ENCODE results near the gene ZNF331. TPM values are rescaled to one million over a fixed set of nuclear protein-coding genes. Genes with fewer than 3 reads are reported as not detected.

ZNF331 gene
- total RNA-seq, 1 donor from 2014 or later: 30.1 TPM

DNA sequence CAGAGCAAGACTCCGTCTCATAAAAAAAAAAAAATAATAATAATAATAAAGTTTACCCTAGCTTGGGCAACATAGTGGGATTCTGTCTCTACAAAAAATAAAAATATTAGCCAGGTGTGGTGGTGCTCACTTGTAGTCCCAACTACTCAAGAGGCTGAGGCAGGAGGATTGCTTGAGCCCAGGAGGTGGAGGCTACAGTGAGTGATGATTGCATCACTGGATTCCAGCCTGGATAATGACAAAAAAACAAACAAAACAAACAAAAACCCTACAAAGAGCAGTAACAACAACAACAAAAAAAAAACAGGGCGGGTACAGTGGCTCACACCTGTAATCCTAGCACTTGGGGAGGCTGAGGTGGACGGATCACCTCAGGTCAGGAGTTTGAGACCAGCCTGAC is 45.2 kb downstream of the ZNF331 start:
- Histone ChIP-seq H3K4me1 (no peaks in the 10 kb centered on the region), H3K27ac (no peak overlapping the region), H3K4me3 (no peak overlapping the region), H3K9me3 (peaks cover 4% of the 10 kb centered on the region), H3K27me3 (no peaks in the 10 kb centered on the region), H3K36me3 (no peaks in the 10 kb centered on the region)
- no peak for DNase-seq
- TF ChIP-seq, protein P1, sequence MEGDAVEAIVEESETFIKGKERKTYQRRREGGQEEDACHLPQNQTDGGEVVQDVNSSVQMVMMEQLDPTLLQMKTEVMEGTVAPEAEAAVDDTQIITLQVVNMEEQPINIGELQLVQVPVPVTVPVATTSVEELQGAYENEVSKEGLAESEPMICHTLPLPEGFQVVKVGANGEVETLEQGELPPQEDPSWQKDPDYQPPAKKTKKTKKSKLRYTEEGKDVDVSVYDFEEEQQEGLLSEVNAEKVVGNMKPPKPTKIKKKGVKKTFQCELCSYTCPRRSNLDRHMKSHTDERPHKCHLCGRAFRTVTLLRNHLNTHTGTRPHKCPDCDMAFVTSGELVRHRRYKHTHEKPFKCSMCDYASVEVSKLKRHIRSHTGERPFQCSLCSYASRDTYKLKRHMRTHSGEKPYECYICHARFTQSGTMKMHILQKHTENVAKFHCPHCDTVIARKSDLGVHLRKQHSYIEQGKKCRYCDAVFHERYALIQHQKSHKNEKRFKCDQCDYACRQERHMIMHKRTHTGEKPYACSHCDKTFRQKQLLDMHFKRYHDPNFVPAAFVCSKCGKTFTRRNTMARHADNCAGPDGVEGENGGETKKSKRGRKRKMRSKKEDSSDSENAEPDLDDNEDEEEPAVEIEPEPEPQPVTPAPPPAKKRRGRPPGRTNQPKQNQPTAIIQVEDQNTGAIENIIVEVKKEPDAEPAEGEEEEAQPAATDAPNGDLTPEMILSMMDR (IDR thresholded peaks at IDR 0.05): no peak
- ATAC-seq: no peak
- intact Hi-C loops (cut with DNase I): no loop called here

DNA sequence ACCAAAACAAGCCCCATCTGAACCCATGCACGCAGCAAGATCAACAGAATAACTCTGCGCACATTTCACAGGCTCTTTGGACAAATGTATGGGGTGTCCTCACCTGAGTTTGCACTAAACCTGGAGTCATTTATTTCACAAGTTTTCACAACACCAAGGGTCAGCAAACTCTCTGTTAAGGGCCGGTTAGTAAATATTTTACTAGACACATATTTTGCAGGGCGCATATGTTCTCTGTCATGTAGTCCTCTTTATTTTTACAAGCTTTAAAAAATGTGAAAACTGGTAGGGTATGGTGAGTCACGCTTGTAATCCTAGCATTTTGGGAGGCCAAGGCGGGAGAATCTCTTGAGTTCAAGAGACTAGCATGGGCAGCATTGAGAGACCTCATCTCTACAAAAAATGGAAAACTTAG is 48.3 kb downstream of the ZNF331 start:
- Histone ChIP-seq H3K27me3 (no peaks in the 10 kb centered on the region), H3K36me3 (no peaks in the 10 kb centered on the region), H3K4me1 (no peaks in the 10 kb centered on the region), H3K4me3 (no peak overlapping the region), H3K9me3 (no peaks in the 10 kb centered on the region), H3K27ac (no peak overlapping the region)
- TF ChIP-seq, protein P1 (IDR thresholded peaks at IDR 0.05): no peak
- ATAC-seq: no peak
- intact Hi-C loops (cut with DNase I): no loop called here
- DNase-seq: no peak

GRCh38 chr19:53594811-53595509 is 57.0 kb downstream of the ZNF331 start:
- Histone ChIP-seq H3K4me3 (no peak overlapping the region), H3K27ac (no peak overlapping the region), H3K36me3 (no peaks in the 10 kb centered on the region), H3K9me3 (no peaks in the 10 kb centered on the region), H3K4me1 (no peaks in the 10 kb centered on the region), H3K27me3 (no peaks in the 10 kb centered on the region)
- ATAC-seq (no peak), DNase-seq (no peak)
- intact Hi-C loops (cut with DNase I): no loop called here
- TF ChIP-seq, protein P1 (IDR thresholded peaks at IDR 0.05): no peak

DNA sequence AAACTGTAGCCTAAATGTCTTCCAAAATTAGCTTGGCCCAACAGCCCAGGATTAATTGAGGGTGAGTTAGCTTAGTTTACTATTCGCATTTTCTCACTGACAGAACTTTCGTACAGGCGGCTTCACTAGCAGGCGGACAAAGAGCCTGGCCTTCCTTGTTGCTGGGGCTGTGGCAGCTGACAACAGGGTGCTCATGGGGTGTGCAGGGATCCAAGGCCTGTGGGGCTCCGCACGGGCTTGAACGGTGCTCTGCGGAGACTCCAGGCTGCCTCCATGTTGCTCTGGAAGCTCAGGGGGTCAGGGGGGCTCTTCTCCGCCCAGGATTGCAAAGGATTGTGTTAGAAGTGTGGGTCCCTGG is 57.5 kb downstream of the ZNF331 start:
- intact Hi-C loops (cut with DNase I): no loop called here
- H3K9me3 ChIP-seq: no peaks in the 10 kb centered on the region
- H3K27me3 ChIP-seq: no peaks in the 10 kb centered on the region
- ATAC-seq: no peak
- H3K4me1 ChIP-seq: no peaks in the 10 kb centered on the region
- DNase-seq: no peak
- no peak overlapping the region for H3K27ac ChIP-seq
- TF ChIP-seq, protein P1 (IDR thresholded peaks at IDR 0.05): no peak
- H3K4me3 ChIP-seq: no peak overlapping the region
- H3K36me3 ChIP-seq: no peaks in the 10 kb centered on the region

- Histone ChIP-seq H3K36me3 (no peaks in the 10 kb centered on the region), H3K27me3 (no peaks in the 10 kb centered on the region), H3K9me3 (no peaks in the 10 kb centered on the region), H3K4me1 (no peaks in the 10 kb centered on the region), H3K4me3 (no peak overlapping the region), H3K27ac (no peak overlapping the region)
- TF ChIP-seq, protein P1 (IDR thresholded peaks at IDR 0.05): no peak
- no peak for ATAC-seq
- no peak for DNase-seq
- intact Hi-C loops (cut with DNase I): no loop called here
Measured at GRCh38 chr19:53596056-53596455, 58.1 kb downstream of the ZNF331 start.

DNA sequence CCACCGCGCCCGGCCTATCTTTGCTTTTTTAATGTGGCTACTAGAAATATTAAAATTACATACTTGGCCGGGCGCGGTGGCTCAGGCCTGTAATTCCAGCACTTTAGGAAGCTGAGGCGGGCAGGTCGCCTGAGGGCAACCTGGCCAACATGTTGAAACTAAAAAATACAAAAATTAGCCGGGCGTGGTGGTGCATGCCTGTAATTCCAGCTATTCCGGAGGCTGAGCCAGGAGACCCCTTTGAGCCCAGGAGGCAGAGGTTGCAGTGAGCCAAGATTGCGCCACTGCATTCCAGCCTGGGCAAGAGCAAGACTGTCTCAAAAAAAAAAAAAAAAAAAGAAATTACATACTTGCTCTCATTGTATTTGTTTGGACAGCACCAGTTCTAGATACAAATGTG is 59.1 kb downstream of the ZNF331 start:
- Histone ChIP-seq H3K27ac (no peak overlapping the region), H3K27me3 (no peaks in the 10 kb centered on the region), H3K4me3 (no peak overlapping the region), H3K9me3 (no peaks in the 10 kb centered on the region), H3K4me1 (no peaks in the 10 kb centered on the region), H3K36me3 (no peaks in the 10 kb centered on the region)
- DNase-seq: no peak
- ATAC-seq: no peak
- TF ChIP-seq, protein P1 (IDR thresholded peaks at IDR 0.05): no peak
- intact Hi-C loops (cut with DNase I): no loop called here

Measured in upper lobe of right lung (tissue), 1 donor.